GM21576 (cell line): ENCODE measurements around the gene IMPDH1.

Experiments
- ATAC-seq: cut with Tn5 transposase; IDR thresholded peaks from one replicate; pipeline ENCODE4 v1.9.1; 2021; ENCODE audit warnings: mild to moderate bottlenecking, moderate library complexity; ENCODE audit not compliant: unreplicated experiment

The IMPDH1 gene

GRCh38 chr7:128361411-128362379, 48.1 kb downstream of the IMPDH1 start, which contains the start of gene PRRT4:
Gene PRRT4 (minus strand): TSS chr7:128361690.
- ATAC-seq: no peak

DNA sequence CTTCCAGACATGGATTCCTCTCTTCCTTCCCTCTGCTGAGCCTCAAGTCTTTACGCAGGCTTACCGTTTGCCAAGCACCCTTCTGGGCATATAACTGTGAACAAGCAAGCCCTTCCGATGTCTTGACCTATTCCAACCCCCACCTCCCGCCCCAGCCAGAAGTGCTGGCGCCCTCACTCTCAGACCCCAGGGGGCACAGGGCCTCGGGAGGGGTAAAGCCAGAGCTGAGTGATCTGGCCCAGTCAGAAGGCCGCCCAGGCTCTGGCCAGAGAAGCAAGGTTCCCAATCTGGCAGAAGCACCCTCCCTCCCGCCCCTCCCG, 49.5 kb downstream of the IMPDH1 start:
- ATAC-seq: no peak

GRCh38 chr7:128359939-128360338, 49.8 kb downstream of the IMPDH1 start:
- ATAC-seq: no peak

DNA sequence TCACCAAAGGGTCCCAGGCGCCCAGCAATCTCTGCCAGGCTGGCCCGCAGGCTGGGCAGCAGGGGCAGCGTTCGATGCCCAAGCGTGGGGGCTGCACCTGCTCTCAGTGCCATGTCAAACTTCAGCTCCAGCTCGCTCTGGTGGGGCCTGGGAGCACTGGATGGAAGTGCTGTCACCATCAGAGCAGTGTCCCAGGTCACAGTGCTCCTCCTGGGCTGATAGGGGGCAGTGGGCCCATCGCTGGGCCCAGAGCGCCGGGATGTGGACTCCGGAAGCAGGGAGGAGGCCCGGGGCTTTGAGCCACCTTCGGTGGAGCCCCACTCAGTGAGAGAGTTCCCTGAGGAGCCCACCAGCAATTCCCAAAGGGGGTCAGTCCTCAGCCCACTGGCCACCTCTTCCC, 50.4 kb downstream of the IMPDH1 start:
- no peak for ATAC-seq

- ATAC-seq: no peak
Measured at GRCh38 chr7:128358233-128358632, 51.5 kb downstream of the IMPDH1 start.

DNA sequence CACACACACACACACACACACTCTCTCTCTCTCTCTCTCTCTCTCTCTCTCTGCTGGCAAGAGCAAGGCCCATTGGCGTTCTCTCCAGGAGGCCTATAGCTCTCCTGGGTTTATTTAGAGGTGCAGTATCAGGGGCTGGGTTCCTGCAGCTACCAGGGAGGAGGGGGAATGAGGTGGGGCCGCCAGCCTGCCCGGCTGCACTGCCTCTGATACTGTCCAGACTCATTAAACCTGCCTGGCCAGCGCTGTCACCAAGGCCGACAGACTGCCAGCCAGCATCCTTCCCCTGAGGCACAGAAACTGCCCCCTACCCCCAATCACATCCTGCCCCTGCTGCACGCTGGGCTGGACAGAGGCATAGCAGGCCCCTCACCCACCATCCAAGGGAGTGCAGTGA, 52.6 kb downstream of the IMPDH1 start:
- ATAC-seq: no peak

DNA sequence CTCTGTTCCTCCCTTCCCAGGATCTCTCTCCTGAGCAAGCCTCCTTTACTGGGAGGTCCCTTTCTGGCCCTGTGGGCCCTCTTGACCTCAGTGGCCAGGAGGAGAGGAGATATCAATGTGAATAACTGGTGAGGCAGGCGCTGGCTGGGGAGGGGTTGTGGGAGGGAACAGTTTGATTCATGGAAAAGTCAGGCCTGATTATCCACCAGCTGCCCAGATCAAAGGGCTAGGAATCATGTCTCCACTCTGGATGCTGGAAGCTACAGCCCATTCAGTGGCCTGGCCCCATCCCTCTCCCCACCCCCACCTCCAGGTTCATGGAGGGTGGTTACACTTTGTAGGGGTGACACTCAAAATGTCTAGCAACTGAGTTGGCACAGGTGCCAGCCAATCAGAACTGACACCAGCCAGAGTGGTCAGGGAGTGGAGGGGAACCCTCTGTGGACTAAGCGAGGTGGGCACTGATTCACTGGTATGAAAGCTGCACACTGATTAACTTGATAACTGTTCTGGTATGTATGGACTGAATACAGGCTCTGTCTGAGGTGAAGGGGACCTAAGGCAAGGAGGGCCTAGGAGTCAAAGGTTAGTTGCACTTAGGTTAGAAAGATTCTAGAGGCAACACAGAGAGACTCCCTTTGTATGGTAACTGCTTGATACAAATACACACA, 53.1 kb downstream of the IMPDH1 start:
- no peak for ATAC-seq

DNA sequence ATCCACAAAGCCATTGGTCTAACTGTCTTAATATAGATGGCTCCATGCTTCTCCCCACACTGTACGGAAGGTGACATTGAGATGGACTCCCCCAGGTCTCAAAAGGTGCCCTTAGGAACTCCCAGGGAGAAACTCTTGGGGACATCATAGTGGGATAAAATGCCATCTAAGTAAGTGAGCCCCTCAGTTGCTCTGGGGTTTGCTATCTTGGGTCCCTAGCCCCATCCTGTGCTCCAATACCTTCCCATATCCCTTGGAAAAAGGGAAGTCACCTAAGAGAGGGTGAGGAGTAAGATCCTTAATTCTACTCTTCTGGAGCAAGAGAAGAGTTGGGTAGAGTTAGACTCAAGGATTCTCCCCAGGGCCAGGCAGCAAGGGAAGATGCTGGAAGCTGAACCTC, 56.2 kb downstream of the IMPDH1 start:
- no peak for ATAC-seq

DNA sequence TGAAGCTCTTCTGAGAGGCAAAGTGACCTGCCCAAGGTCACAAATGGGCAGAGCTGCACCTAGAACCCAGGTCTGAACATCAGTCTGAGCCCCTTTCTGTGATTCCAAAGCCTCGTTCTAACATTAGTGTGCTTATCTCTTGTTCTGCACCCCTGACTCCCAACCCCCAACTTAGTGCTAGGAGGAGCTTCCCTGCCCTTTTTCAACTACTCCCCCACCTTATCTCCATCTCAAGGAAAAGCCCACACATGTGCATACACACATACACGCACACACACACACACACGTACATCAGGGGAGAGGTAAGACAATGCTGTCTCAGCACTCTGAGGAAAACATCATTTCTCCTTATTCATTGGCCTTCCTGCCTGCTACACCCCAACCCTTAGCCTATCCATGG, 56.6 kb downstream of the IMPDH1 start:
- ATAC-seq: no peak

- no peak for ATAC-seq
Measured at GRCh38 chr7:128352636-128353035, 57.1 kb downstream of the IMPDH1 start.

DNA sequence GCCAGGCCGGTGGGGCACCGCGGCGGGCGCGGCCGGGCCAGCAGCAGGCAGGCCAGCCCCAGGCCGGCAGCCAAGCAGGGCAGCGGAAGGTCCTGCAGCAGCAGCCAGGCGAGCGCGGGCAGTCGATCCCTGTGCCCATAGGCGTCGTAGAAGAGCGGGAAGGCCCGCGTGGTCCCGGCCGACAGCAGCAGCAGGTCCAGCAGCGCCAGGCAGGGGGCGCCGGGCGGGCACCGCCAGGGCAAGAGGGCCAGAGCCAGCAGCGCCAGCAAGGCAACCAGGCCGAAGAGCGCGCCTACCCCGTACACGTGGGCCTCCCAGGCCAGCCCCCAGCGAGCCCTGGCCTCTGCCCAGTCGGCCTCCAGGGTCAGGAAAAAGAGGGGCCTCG, 57.6 kb downstream of the IMPDH1 start:
- ATAC-seq: no peak

DNA sequence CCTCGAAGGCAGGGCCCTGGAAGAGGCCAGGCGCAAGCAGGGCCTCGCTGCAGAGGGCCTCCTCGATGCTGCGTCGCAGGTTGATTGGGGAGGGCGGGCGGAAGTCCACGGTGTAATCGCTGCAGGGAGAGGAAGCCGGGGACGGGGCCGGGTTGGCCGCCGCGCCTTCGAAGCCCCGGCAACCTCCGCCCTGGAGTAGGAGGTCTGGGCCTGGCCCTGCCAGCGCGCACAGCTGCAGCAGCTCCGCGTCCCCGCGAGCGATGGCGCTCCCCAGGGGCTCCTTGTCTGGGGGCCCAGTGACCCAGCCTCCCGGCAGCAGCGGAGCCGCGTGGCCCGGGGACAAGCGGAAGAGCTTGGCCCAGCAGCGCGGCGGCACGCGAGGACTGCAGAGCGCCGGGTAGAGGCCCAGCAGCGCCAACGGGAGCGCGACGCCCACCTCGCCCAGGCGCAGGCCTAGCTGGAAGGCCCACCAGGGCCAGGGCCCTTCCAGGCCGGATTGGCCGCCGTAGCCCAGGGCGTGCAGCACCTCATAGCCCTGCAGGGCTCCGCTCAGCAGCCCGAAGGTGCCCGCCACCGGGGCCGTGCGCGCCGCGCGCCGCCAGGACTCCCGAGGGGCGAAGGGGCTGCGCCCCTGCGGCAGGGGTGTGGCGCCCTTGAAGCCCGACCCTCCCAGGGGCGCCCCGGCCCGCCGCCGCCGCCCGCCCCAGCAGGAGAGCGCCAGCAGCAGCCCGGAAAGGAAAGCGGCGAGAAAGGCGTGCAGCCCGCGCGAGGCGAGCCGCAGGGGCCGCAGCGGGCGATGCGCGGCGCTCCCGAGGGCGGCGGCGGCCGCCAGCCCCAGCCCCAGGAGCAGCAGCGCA, 58.3 kb downstream of the IMPDH1 start:
- ATAC-seq: no peak

GRCh38 chr7:128350708-128351295, 59.0 kb downstream of the IMPDH1 start:
- no peak for ATAC-seq

- no peak for ATAC-seq
Measured at GRCh38 chr7:128349466-128349825, 60.3 kb downstream of the IMPDH1 start.

GRCh38 chr7:128347647-128348097, 62.1 kb downstream of the IMPDH1 start:
- no peak for ATAC-seq

GRCh38 chr7:128344431-128344774, 65.4 kb downstream of the IMPDH1 start:
- ATAC-seq: no peak

DNA sequence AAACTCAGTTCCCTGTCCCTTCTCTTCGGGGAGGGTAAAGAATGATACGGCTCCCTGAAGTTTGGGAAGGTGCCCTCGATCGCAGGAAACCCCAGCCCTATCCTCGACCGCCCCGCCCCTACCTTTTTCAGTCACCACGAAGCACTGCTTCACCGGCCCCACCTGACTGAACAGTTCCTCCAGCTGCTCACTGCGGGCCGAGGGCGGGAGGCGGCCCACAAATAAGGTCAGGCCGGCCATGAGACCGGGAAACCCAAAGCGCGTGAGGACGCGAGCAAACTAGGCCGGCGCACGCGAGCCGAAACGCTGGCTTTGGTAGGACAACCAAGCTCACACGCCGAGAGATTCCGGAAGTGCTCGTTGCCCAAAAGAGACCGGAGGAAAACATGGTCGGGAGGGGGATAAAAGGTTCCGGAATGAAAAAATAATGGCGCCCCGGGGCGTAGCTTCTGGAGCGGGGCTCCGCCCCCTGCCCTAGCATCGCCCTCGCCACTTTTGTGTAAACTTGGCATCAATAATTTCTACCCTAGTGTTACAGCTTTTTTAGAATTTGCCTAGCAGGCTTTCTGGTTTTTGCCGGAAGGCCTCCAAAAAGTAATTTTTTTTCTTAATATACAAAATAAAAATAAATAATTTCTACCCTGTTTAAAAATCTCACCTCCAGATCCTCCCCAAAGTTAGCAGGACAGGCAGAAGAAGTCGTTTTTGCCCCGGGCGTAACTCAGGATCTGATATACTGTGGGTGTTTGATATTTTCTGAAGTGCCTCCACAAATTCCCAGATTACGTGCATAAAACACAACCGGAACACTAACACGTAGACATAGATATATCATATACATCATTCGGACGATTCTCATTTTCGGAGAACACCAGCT, 66.0 kb downstream of the IMPDH1 start, which contains the start of gene RBM28:
RBM28 (minus strand) TSS at position 355 of the 877 bp plus-strand sequence; CDS start at position 240, 115 bp downstream.
- peak; percentile 92 for ATAC-seq
